Testis (tissue), 2 donors: ENCODE data around the gene DLEC1.

Source experiments
- POLR2A ChIP-seq: fragments of 450-650 bp; IDR thresholded peaks from one replicate; pipeline ENCODE4 v1.6.1; 2017; ENCODE audit warnings: antibody characterized with exemption, mild to moderate bottlenecking, moderate library complexity
- TF ChIP-seq, protein P1 (sequence below), 3 experiments: fragments of 450-650 bp in 2 of 3; fragments of 200-600 bp in 1 of 3; sonication (generic) in 1 of 3; IDR thresholded peaks; one replicate each; pipeline ENCODE4 v1.5.1; 2016 to 2019; ENCODE audit warnings: antibody characterized with exemption in 3 of 3, mild to moderate bottlenecking in 2 of 3, moderate library complexity in 1 of 3

GRCh38 chr3:38090453-38090852 lies 51.4 kb downstream of the DLEC1 start:
- TF ChIP-seq, protein P1, sequence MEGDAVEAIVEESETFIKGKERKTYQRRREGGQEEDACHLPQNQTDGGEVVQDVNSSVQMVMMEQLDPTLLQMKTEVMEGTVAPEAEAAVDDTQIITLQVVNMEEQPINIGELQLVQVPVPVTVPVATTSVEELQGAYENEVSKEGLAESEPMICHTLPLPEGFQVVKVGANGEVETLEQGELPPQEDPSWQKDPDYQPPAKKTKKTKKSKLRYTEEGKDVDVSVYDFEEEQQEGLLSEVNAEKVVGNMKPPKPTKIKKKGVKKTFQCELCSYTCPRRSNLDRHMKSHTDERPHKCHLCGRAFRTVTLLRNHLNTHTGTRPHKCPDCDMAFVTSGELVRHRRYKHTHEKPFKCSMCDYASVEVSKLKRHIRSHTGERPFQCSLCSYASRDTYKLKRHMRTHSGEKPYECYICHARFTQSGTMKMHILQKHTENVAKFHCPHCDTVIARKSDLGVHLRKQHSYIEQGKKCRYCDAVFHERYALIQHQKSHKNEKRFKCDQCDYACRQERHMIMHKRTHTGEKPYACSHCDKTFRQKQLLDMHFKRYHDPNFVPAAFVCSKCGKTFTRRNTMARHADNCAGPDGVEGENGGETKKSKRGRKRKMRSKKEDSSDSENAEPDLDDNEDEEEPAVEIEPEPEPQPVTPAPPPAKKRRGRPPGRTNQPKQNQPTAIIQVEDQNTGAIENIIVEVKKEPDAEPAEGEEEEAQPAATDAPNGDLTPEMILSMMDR (IDR thresholded peaks at IDR 0.05): no peak
- no peak for TF ChIP-seq POLR2A
